ENCODE results near the gene SPRY4.
"Not testable (repeated sequence)": the region's sequence is repeated elsewhere in the genome, so short reads cannot be mapped to it uniquely, and the experiment has no call there.

The SPRY4 gene, protein sequence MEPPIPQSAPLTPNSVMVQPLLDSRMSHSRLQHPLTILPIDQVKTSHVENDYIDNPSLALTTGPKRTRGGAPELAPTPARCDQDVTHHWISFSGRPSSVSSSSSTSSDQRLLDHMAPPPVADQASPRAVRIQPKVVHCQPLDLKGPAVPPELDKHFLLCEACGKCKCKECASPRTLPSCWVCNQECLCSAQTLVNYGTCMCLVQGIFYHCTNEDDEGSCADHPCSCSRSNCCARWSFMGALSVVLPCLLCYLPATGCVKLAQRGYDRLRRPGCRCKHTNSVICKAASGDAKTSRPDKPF

DNA sequence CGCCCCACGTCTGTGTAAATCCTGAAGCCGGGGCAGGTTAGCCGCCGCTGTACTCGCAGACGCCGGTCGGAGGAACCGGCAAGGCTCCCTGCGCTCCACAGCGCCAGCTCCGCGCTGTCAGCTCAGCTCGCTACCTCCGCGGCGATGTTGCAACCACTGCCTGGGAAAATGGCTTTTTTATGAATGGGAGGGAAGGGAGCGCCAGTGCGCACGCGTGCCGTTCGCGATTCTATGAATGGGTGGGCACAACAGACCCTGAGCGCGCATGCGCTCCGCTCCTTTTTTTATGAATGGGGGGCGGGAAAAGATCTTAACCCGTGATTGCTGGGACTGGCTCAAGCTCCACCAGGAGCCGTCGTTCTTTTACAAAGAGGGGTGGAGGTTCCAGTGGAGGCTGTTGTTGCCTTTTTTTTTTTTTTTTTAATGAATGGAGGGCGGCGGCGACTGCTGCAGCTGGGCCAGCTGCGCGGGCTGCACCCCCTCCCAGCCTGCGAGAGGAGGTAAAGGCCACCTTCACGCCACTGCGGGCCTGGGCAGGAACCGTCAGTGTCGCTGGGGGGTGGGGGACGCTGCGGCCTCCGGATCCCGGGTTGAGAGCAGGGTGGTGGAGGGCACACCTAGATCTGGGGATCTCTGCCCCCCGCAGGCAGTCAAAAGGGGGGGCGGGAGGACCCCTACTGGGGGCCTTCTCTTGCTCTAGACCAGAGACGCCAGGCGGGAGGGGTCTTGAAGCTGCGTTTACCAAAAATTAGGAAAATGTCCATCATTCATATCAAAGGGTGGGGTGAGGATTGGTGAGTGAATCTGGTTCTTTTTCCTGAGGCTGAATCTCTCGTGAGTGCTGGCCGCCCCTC lies at the start of gene SPRY4:
Gene SPRY4, minus strand, starts transcription at position 151 of the 854 bp plus-strand sequence. CDS start 9,913 bp downstream, outside the sequence.
- DNase-seq = peak; percentile 94 to 95

DNA sequence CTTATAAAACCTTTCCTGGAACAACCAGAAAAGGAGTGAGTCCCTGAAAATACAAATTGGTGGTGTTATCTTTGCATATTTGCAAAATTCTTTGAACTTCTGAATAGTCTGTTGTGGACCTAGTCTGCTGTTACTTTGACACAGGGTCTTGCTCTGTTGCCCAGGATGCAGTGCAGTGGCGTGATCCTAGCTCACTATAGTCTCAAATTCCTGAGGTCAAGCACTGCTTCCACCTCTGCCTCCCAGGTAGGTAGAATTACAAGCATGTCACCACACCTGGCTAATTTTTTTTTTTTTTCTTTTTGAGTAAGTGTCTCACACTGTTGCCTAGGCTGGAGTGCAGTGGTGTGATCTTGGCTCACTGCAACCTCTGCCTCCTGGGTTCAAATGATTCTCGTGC lies 43.7 kb upstream of the SPRY4 start:
- DNase-seq = no peak

DNA sequence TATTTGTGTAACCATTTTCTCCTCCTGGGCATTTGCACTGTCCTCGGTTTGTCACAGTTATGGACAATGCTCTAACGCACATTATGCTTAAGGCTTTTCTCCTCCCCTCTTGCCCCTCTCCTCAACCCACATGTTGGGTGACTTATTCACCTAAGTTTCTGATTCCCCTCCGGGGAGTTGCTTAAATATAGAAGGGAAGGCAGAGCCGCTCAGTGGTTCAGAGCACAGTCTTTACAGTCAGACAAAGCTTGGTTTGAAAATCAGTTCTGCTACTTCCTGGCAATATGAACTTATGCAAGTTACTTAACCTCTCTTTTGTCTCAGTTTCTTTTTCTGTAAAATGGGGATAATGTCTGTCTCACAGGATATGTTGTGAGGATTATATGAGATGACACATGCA lies 41.2 kb upstream of the SPRY4 start:
- no peak for DNase-seq

DNA sequence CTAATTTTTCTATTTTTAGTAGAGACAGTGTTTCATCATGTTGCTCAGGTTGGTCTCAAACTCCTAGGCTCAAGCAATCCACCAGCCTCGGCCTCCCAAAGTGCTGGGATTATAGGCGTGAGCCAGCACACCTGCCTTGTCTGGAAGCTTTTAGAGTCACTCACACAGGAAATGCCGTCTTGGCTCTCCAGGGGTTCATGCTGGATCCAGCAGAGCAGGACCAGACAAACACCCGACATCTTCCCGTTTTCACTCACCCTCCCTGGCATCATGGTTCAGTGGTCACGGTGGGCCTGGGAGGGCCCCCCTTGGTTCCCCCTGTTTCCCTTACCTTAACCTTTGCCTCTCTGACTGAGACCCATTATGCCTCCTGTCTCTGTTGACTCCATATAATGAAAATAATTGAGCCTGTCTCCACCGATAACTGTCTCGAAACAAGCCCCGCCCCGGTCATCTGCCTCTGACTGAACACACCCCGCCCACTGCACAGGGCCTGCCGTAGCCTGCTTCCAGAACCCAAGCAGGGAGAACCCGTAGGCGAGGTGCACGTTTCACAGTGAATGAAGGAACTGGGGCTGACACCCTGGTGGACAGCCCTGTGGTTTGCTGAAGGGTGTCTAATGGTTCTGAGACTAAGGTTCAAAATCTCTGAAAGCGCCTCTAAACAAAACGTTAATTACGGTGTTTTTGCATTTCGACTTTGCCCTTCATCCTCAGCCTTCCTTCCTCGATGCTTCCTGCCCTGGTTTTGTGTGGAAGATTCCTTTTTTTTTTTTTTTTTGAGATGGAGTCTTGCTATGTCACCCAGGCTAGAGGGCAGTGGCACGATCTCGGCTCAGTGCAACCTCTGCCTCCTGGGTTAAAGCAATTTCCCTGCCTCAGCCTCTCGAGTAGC lies 39.7 kb upstream of the SPRY4 start:
- DNase-seq = no peak

DNA sequence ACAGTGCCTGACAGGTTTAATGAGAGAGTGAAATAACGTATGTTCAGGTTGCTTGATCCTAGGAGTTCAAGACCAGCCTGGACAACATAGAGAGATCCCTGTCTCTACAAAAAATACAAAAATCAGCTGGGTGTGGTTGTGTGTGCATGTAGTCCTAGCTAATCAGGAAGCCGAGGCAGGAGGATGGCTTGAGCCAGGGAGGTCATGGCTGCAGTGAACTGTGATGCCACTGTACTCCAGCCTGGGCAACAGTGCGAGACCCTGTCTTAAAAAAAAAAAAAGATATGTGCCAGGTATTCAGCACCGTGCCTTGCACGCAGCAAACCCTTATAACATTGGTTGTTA lies 38.8 kb upstream of the SPRY4 start:
- no peak for DNase-seq

DNA sequence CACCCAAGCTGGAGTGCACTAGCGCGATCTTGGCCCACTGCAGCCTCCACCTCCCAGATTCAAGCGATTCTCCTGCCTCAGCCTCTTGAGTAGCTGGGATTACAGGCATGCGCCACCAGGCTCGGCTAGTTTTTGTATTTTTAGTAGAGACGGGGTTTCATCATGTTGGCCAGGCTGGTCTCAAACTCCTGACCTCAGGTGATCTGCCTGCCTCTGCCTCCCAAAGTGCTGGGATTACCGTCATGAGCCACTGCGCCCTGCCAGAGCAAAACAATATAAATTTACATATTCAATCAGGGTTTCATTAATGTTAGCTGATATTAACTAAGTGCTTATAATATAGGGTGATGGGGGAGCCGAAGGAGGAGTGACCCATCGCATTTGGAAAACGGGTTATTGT lies 37.4 kb upstream of the SPRY4 start:
- DNase-seq = not testable (repeated sequence)

DNA sequence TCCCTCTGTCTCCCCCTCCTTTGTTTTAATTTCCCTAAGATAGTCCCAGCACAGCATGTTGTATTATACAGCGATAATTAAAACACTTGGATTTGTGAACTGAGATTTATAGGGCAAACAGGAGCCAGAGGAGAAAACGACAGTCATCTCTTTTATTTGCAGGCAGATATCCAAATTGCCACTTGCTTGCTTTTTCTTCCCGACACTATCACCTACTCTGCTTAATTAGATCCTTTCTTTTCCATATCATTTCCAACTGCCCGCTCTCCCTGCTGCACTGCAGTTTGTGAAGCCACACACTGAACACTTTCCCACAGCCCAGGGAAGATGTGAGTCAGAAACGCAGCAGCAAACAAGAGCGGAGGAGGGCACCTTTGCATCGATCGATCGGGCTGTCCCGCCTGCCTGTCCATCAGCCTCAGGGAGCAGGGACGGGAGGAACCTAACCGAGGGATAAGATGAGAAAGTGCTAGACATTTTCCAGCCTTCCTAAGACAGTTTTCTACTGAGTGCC lies 35.8 kb upstream of the SPRY4 start:
- DNase-seq = no peak

DNA sequence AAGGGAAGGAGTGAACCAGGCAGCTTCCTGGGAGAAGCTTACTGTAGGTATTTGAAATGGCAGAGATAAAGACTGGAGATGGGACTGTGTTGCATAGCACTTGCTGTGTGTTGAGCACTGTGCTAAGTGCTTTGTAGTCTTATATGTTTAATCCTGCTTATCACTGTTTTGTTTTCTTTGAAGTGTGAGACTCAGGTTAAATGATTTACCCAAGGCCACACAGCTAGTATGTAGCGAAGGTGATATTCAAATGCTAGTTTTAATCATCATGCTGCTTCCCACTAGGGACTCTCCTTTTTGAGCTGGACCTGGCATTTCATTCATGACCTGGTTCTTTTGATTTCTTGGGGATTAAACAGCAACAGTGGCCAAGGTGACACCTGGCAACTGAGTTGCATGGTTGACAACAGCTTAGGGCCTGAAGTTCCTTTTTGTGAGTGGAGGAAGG lies 35.3 kb upstream of the SPRY4 start:
- DNase-seq = no peak

DNA sequence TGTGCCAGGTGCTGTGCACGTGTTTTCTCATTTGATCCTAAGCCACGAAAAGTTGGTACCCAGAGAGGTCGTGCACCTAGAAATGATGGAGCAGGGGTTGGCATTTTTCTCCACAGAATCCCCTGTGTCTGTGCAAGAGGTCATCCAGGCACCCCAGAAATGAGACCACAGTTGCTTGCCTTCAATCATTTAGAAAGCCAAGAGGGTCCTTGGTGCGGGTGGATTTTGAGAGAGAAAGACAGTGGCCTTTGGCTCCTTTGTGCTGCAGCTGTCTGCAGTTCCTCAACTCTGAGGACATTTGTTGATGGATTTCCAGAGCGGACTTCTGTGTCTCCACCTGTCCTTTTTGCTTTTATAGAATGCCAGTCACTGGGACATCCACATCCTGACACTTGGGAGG lies 33.8 kb upstream of the SPRY4 start:
- no peak for DNase-seq

DNA sequence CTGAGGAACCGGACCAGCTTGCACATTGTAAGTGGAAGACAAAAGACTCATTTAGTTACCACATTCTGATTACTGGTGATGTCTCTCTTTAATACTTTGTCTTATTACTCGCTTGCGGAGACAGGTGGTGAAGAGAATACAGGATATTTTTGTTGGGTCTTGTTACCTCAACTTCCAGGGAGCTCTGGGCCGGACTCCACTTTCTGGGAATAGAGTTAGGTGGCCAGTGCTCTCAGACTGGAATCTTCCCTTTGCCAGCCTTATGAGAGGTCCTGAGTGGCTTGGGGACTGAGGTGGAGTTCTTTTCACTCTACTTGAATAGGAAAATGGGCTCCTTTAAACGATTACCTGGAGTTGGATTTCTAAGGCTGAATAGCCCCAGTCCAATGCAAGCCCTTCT lies 33.3 kb upstream of the SPRY4 start:
- no peak for DNase-seq

DNA sequence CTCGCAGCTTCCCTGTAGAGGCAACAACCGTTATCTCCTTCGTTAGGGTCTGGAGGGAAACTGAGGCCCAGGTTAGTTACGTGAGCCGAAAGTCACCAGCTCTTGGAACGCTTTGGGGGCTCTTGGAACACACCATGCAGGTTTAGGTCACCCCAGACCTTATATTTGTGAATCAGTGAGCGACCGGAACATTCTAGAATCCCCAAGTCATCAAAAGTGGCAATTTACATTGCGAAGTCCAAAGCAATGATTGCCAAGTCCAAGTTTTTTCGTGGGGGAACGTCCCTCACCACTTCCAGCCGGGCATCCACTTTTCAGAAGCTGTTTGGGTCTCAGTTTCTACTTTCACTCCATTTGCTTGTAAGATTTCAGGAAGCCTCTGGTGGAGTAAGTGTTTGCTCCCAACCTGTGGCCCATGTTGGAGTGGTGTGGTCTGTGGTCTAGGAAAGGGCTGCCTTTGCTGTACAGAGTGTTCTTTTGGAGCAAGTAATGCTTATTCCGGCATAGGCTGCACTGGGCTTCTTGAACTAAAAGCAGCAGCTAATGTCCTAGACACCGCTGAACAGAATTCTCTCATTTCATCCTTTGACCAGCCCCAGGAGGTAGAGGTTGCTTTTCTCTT lies 32.8 kb upstream of the SPRY4 start:
- DNase-seq = peak; percentile 32 to 42

DNA sequence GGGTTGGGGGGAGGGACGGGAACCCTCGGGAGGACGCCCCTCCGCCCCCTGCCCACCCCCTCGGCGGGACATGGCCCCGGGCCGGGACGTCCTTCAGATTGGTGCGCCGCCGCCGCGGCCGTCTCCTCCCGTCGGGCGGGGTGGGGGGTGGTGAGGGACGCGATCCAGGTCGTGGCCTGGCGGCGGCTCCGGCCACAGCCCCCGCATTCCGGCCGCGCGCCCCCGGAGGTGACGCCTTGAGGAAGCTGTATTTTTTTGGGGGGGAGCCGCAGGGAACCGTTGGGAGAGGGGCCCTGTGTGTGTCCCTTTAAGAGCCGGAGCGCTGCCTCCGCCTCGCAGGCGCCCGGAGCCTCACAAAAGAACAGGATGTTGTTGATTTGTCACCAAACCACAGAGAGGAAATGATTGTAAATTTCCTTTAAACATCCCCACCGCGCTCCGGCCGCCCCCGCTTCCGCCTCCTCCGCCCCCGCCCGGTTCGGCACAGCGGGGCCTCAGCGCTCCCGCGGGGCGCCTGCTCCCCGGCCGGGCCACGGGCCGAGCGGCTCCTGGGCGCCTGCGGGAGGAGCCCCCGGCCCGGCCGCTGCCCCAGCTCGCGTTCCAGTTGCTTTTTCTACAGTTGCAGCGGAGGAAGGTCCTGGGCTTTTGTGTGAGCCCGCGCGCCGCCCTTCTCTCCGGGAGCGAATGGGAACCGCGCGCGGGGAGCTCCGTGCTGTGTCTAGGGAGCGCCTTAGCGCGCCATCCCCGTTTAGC lies 32.1 kb upstream of the SPRY4 start:
- DNase-seq = peak; percentile 93 to 94

DNA sequence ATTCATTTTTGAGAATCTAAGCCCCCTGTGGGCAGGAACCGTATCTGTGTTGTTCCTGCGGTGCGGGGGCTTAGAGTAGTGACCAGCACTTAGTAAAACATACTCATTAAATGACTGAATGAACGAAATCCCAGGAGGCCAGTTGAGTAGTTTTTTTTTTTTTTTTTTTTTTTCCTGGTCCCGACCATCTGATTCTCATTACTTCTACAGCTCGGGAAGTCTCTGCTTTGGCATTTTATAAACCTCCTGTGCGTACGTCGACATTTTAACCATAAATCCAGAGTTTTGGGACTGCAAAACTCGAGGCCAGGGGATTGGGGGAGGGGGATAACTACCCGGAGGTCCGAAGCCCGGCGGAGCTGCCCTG lies 31.5 kb upstream of the SPRY4 start:
- no peak for DNase-seq

DNA sequence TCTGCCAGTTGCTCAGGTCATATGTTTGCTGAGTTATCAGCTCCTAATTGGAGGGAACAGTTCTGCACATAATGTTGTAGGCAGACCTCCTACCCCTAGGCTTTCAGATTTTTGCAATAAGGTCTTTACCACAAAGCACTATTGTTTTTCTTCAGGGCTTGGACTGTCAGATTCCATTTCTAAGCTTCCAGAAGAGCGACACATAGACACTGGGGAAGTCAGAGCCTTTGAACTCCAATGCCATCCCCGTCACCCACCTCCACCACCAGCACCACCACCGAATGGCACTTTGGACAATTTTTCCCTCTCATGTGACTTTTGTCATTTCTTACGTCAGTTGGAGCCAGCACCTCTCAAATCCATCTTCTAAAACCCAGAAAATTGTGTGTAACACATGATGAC lies 28.3 kb upstream of the SPRY4 start:
- no peak for DNase-seq

DNA sequence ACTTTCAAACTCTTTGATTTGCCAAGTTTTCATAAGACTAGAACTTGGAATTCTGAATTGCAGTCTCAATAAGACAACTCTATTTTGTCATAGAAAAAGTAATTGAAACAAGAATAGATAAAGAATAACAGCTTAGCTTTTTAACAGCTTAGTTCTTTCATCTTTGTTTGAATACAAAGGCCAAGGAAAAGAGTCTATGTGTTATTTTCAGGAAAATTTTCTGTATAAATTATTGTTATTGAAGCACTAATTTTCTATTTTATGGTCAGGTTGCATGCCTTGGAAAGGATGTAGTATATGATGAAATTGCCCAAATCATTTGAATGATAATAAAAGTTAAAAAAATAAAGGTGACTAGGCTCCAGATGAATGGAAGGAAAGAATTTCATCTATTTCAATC lies 25.2 kb upstream of the SPRY4 start:
- DNase-seq = no peak

DNA sequence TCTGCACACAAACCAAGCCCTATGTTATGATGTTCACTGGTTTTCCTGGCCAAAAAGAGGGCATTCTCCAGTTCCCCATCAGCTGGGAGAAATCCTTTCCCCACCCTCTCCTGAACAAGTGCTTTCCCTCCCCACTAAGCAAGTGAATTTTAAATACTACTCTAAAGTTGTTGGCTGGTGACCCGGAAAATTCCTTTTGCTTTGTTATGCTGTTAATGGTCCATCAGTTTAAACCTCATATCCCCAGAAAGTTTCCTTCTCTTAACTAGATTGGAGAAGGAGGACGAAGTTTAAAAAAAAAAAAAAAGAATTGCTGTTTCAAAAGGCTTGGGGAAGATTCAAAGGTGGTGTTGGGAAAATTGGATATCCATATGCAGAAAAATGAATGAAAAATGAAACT lies 21.9 kb upstream of the SPRY4 start:
- no peak for DNase-seq

DNA sequence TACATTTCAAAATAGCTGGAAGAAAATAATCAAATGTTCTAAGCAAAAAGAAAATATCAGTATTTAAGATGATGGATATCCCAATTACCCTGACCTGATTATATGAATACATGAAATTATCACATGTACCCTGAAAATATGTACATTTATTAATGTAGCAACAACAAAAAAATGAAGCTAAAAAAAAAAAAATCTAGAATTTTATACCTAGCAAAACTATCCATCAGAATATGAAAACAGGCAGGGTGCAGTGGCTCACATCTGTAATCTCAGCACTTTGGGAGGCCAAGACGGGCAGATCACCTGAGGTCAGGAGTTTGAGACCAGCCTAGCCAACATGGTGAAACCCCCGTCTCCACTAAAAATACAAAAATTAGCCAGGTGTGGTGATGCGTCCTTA lies 20.1 kb upstream of the SPRY4 start:
- not testable (repeated sequence) for DNase-seq

DNA sequence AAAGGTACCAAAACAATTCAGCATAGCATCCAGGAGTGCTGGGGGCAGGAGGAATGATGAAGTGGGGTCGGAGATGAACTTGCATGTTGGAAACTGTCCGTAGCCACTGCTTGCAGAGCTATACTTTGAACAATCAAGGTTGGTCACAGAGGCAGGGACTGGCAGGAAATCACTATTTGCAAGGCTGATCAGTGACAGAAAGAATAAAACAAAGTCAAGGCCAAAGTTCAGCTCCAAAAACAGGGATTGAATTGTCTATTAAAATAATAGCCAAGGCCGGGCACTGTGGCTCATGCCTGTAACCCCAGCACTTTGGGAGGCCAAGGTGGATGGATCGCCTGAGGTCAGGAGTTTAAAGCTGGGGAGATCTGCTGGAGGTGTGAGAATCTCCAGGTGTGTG lies 18.7 kb upstream of the SPRY4 start:
- no peak for DNase-seq

DNA sequence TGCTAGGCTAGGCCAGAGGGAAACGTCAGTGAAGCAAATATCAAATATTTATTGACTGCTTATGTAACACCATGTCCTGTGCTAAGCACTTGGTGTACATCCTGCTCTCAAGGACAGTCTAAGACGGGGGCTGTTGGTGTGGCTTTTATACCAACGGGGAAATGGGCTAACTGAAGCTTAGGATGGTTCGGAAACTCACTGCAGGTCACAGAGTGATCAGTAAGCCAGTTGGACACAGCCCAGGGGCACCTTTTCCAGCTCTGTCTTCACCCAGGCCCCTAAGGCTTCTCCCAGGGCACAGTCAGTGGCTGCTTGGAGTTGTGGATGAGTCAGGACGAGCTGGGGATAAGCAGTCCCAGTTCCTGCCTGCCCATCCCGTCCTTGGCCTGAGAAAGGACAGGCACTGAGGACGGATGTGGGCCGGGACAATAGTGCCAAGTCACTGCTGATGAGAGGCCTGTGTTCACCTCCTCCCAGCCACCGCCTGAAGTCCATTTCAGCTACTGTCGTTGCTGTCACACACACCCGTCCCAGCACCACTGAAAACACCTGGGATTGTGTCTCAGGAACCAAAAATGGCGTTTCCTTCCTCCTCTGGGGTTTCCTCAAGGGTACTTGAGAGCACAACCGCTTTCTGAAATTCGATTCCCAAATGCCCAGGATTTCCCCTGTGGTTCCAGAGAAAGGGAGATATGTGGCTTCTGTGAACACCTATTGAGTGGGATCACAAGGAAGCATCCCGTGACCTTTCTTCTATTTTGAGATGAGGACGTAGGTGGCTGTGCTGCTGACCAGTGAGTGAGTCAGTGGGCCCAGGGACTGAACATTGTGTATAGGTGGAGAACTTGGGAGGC lies 17.5 kb upstream of the SPRY4 start:
- DNase-seq = no peak

DNA sequence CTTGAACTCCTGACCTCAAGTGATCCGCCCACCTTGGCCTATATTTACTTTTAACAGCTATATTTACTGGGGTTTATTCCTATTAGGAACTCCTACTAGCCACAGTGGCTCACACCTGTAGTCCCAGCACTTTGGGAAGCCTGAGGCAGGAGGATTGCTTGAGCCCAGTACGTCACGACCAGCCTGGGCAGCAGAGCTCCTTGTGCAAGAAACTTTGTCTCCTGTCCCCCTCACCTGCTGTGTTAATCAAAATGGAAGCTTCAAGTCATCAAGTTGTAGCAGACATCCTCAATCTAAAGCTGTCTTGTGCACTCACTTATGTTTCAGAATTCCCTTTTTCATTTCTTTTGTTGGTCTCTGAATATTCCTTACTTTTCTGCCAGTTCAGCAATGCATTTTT lies 15.0 kb upstream of the SPRY4 start:
- no peak for DNase-seq

DNA sequence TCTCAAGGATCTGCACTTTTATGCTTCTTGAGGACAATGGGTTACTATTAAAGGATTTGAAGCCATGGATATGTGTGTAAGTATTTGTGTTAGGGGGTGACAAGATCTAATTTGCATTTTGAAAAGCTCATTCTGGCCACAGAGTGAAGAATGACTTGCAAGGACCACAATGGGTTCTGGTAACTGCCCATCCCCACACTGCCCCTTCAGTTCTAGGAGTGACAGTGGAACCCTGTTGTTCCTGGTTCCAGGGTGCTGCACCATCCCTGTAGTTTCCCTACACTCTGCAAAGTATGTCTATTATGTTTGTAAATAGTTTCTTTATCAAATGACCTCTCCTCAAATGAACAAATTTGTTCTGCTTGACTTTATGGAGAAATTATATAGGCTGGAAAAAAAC lies 9.7 kb upstream of the SPRY4 start:
- no peak for DNase-seq
